Measurements from ENCODE around the gene STAT5B. TPM values are rescaled to one million over a fixed set of nuclear protein-coding genes. Genes with fewer than 3 reads are reported as not detected.
A peak's percentile ranks its signal among the peaks of the same experiment; 100 is the strongest.

The STAT5B gene
- total and polyA plus RNA-seq, 2 of the 13 experiments (the other 11 are each of a cell fraction or from before 2014, with no cell fraction given), result 21.0 to 42.8 TPM

- TF ChIP-seq ZBTB33 (CRISPR knock-in tag; IDR thresholded peaks at IDR 0.05) (0 out of 2 replicates have a peak, but pooled peaks have one; percentile 30), SAP130 (CRISPR knock-in tag; IDR thresholded peaks at IDR 0.05; ENCODE audit: low read depth) (peak; percentile 66; the same call in 1 of the 2 replicates), SOX13 (IDR thresholded peaks at IDR 0.05) (no peak), SOX13 (CRISPR knock-in tag; conservative IDR thresholded peaks at IDR 0.05 in 1 of 2, IDR thresholded peaks at IDR 0.05 in 1 of 2) (no peak), ZNF337 (CRISPR knock-in tag; IDR thresholded peaks at IDR 0.05; ENCODE audit: borderline replicate concordance, low read depth) (no peak), MIER2 (CRISPR knock-in tag; IDR thresholded peaks at IDR 0.05) (peak; percentile 91), ZFP36L1 (CRISPR knock-in tag; IDR thresholded peaks at IDR 0.05) (no peak), NR2C2 (CRISPR knock-in tag; IDR thresholded peaks at IDR 0.05; ENCODE audit: borderline replicate concordance) (peak; percentile 32; the same call in 1 of the 2 replicates), SP4 (CRISPR knock-in tag; IDR thresholded peaks at IDR 0.05) (peak; percentile 40; the same call in 1 of the 2 replicates), KAT8 (CRISPR knock-in tag; IDR thresholded peaks at IDR 0.05) (no peak), KDM2A (CRISPR knock-in tag; IDR thresholded peaks at IDR 0.05; ENCODE audit: borderline replicate concordance, low read depth) (0 out of 2 replicates have a peak, but pooled peaks have one; percentile 19), ZFP91 (CRISPR knock-in tag; IDR thresholded peaks at IDR 0.05; ENCODE audit: borderline replicate concordance) (peak; percentile 53; the same call in 1 of the 2 replicates), USF2 (IDR thresholded peaks at IDR 0.05; ENCODE audit: low read depth, low read length) (peak; percentile 24; the same call in 1 of the 2 replicates), USF2 (CRISPR knock-in tag; IDR thresholded peaks at IDR 0.05; ENCODE audit: borderline replicate concordance) (peak; percentile 31; the same call in 1 of the 2 replicates), FOSL2 (CRISPR knock-in tag; IDR thresholded peaks at IDR 0.05) (peak; percentile 12; the same call in 1 of the 2 replicates), ZNF616 (CRISPR knock-in tag; IDR thresholded peaks at IDR 0.05; ENCODE audit: low read depth) (0 out of 2 replicates have a peak, but pooled peaks have one; percentile 30), ARNTL (CRISPR knock-in tag; IDR thresholded peaks at IDR 0.05) (peak; percentile 72; the same call in 1 of the 2 replicates), ZNF572 (CRISPR knock-in tag; IDR thresholded peaks at IDR 0.05) (0 out of 2 replicates have a peak, but pooled peaks have one; percentile 76), HOXA9 (CRISPR knock-in tag; IDR thresholded peaks at IDR 0.05; ENCODE audit: borderline replicate concordance) (0 out of 2 replicates have a peak, but pooled peaks have one; percentile 28), RAD21 (CRISPR knock-in tag; IDR thresholded peaks at IDR 0.05) (peak; percentile 48; the same call in 1 of the 2 replicates), STAT5B (CRISPR knock-in tag; IDR thresholded peaks at IDR 0.05) (0 out of 2 replicates have a peak, but pooled peaks have one; percentile 26), RAD51 (IDR thresholded peaks at IDR 0.05; ENCODE audit: borderline replicate concordance) (no peak), ATF7 (IDR thresholded peaks at IDR 0.05) (no peak), ATF7 (CRISPR knock-in tag; IDR thresholded peaks at IDR 0.05) (0 out of 2 replicates have a peak, but pooled peaks have one; percentile 19)
Observed at GRCh38 chr17:42180922-42181850, 95.0 kb downstream of the STAT5B start, which contains the start of gene KCNH4 (continued).
